ENCODE data around the gene MYO3B.
"Not testable (repeated sequence)": the region's sequence is repeated elsewhere in the genome, so short reads cannot be mapped to it uniquely, and the experiment has no call there.

MYO3B gene

GRCh38 chr2:170671079-170671478, 493.1 kb downstream of the MYO3B start:
- DNase-seq, result no peak

GRCh38 chr2:170674282-170674681, 496.3 kb downstream of the MYO3B start:
- not testable (repeated sequence) for DNase-seq

- DNase-seq, result no peak
Measured at GRCh38 chr2:170675701-170676100, 497.8 kb downstream of the MYO3B start.

GRCh38 chr2:170679607-170680079, 501.7 kb downstream of the MYO3B start:
- DNase-seq, result no peak

GRCh38 chr2:170680172-170680941, 502.4 kb downstream of the MYO3B start:
- no peak for DNase-seq

GRCh38 chr2:170681311-170681710, 503.4 kb downstream of the MYO3B start:
- no peak for DNase-seq

GRCh38 chr2:170685591-170685990, 507.6 kb downstream of the MYO3B start:
- no peak for DNase-seq

GRCh38 chr2:170689481-170689880, 511.5 kb downstream of the MYO3B start:
- no peak for DNase-seq

- no peak for DNase-seq
Measured at GRCh38 chr2:170690640-170691039, 512.7 kb downstream of the MYO3B start.

- no peak for DNase-seq
Measured at GRCh38 chr2:170694316-170694715, 516.4 kb downstream of the MYO3B start.

GRCh38 chr2:170695521-170696410, 517.8 kb downstream of the MYO3B start:
- DNase-seq, result no peak

GRCh38 chr2:170696948-170697347, 519.0 kb downstream of the MYO3B start:
- DNase-seq, result no peak

GRCh38 chr2:170701011-170701410, 523.1 kb downstream of the MYO3B start:
- DNase-seq, result no peak

- peak; percentile 84 for DNase-seq
Measured at GRCh38 chr2:170703776-170704476, 526.0 kb downstream of the MYO3B start.
